ENCODE data around the gene UPF3A. TPM values are rescaled to one million over a fixed set of nuclear protein-coding genes. Genes with fewer than 3 reads are reported as not detected.

Gene UPF3A
- total and polyA plus RNA-seq, 9 of the 15 experiments (the other 6 are each of a cell fraction or from before 2014, with no cell fraction given) = 15.6 to 76.5 (median 40.9) TPM

DNA sequence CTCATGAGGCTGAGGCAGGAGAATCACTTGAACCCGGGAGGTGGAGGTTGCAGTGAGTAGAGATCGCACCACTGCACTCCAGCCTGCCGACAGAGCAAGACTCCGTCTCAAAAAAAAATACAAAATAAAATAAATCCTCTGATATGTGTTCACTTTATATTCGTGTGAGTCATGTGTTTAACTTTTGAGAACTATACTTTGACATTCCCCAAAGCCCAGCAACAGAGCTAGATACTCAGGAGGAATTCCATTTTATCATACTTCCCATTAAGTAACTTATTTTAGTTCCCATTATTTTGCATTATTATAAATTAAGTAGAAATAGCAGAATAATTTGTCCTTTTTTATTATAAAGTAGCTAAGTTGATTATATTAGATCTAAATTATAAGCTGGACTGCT, 29.6 kb downstream of the UPF3A start:
- in situ Hi-C loops (cut with MboI) = no loop called here
- ATAC-seq = no peak
- Histone ChIP-seq H4K20me1 (replicated peaks; ENCODE audit: control insufficient read depth, insufficient read depth, low read length) (no peaks in the 10 kb centered on the region), H3K27ac (ENCODE audit: extremely low read depth, low read depth, low read length) (no peak overlapping the region), H3K9me1 (ENCODE audit: control insufficient read depth, insufficient read depth, low read length) (no peaks in the 10 kb centered on the region), H3K9ac (ENCODE audit: insufficient read depth in 1 of 2, low read depth in 2 of 2, low read length in 2 of 2) (no peak overlapping the region), H3K4me3 (no peak overlapping the region), H2AFZ (ENCODE audit: low read depth, low read length) (no peak overlapping the region), H3K79me2 (ENCODE audit: control insufficient read depth, insufficient read depth, low read length) (peaks cover 30% of the 10 kb centered on the region), H3K4me1 (replicated peaks in 1 of 2; ENCODE audit: control insufficient read depth in 2 of 2, insufficient read depth in 2 of 2, low read length in 2 of 2) (peaks cover 0 to 12% of the 10 kb centered on the region in 2 experiments; a peak in 4 of 5 replicates), H3K9me3 (replicated peaks; ENCODE audit: control insufficient read depth, insufficient read depth, low read depth, low read length) (no peaks in the 10 kb centered on the region), H3K27me3 (ENCODE audit: control insufficient read depth in 2 of 2, insufficient read depth in 2 of 2, low read length in 2 of 2) (no peaks in the 10 kb centered on the region), H3K4me2 (ENCODE audit: insufficient read depth, low read length) (no peak overlapping the region), H3K36me3 (ENCODE audit: control insufficient read depth, insufficient read depth, low read length) (peaks cover 6% of the 10 kb centered on the region; the same call in 1 of the 3 replicates)
- CTCF ChIA-PET (ENCODE audit: low intra/inter-chr PET ratio) = no interaction called here
- TF ChIP-seq KAT2B (IDR thresholded peaks at IDR 0.05; ENCODE audit: low read depth, low read length) (no peak), SRF (CRISPR knock-in tag; IDR thresholded peaks at IDR 0.05) (no peak), ZNF407 (IDR thresholded peaks at IDR 0.05; ENCODE audit: low read depth) (no peak), FOXJ2 (tag; IDR thresholded peaks at IDR 0.05) (no peak), SUPT5H (IDR thresholded peaks at IDR 0.05) (no peak), ZNF311 (CRISPR knock-in tag; IDR thresholded peaks at IDR 0.05) (no peak)
- no TSS peak for BruUV-seq (replicated peaks)
- intact Hi-C loops (cut with micrococcal nuclease) = no loop called here
- WGBS (ENCODE audit: insufficient coverage, low coverage, missing lambda C conversion rate) = 52% methylated on average over 4 of the region's 5 CpGs
- no peak for FAIRE-seq
- POLR2A ChIA-PET = interaction anchor here (0.6 to 1.0 kb wide), 3 partner anchors 21 to 458 kb away, joined by 3 to 5 read pairs (median 3); partner anchors contain the start of gene UPF3A
- no peak for DNase-seq (ENCODE audit: extremely low read depth in 1 of 4, low spot score in 3 of 4)

Measured in K562 (cell line).